22Rv1 (cell line): ENCODE measurements around the gene EIF4A2.

ENCODE experiments used
- H3K27ac ChIP-seq: fragments of 450-650 bp; 2 replicates; pipeline ENCODE4 v1.5.1; 2017
- CTCF ChIP-seq: fragments of 450-650 bp; IDR thresholded peaks from 2 replicates; pipeline ENCODE4 v1.5.1; 2017; ENCODE audit warnings: mild to moderate bottlenecking
- ZFX ChIP-seq: fragments of 450-650 bp; IDR thresholded peaks from 2 replicates; pipeline ENCODE4 v1.6.1; 2017; ENCODE audit warnings: antibody characterized with exemption, borderline replicate concordance

Gene EIF4A2

GRCh38 chr3:186824430-186825139 lies 41.2 kb downstream of the EIF4A2 start:
- no peak overlapping the region for H3K27ac ChIP-seq
- TF ChIP-seq ZFX (no peak), CTCF (no peak)

GRCh38 chr3:186825294-186825821 lies 42.0 kb downstream of the EIF4A2 start:
- no peak for TF ChIP-seq CTCF
- no peak for TF ChIP-seq ZFX

GRCh38 chr3:186825872-186826409 lies 42.6 kb downstream of the EIF4A2 start:
- H3K27ac ChIP-seq: no peak overlapping the region

More at GRCh38 chr3:186825294-186825821, 42.0 kb downstream of the EIF4A2 start:
- no peak overlapping the region for H3K27ac ChIP-seq

GRCh38 chr3:186826410-186826975 lies 43.1 kb downstream of the EIF4A2 start:
- no peak for TF ChIP-seq CTCF
- no peak for TF ChIP-seq ZFX
- H3K27ac ChIP-seq: no peak overlapping the region

More at GRCh38 chr3:186825872-186826409, 42.6 kb downstream of the EIF4A2 start:
- no peak for TF ChIP-seq ZFX
- no peak for TF ChIP-seq CTCF

DNA sequence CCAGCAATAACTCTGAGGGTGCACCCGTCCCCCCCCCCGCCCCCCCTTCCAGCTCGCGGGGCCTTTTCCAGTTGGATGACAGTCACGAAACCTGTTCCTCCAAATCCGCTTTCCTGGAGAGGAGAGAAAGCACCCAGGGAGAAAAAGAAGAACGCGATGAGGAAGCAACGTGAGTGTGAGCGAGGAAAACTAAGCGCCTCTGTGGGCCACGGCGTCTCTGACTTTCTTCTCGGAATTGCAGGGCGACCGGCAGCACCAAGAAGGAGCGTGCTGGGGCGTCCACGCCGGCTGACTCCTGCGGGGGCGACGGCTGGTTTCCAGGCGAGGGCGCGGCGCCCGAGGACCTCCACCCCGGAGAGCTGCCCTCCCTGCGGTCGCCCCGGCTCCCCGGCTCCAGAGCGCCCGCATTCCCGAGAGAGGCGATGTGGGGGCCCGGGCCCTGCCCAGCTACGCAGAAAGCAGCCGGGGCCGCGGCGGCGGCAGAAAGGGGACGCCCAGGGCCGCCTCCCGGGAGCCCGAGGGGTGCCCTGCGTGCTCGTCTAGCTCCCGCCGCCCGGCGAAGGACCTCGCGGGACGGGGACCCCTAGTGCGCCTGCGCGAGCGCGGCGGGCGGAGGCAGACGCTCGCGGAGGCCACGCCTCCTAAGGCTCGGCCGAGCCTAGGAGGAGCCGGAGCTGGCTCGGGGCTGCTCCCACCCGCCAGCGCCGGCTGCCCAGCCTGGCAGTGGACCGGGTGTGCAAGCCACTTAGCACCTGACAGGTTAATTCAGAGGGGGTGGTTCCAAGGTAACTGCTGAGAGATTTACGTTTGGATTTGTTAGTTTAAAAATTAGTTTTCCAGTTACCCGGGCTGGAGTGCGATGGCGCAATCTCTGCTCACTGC lies 43.8 kb downstream of the EIF4A2 start:
- no peak for TF ChIP-seq ZFX
- H3K27ac ChIP-seq: 0 out of 2 replicates have a peak overlapping the region, but pooled peaks have one; percentile 22

DNA sequence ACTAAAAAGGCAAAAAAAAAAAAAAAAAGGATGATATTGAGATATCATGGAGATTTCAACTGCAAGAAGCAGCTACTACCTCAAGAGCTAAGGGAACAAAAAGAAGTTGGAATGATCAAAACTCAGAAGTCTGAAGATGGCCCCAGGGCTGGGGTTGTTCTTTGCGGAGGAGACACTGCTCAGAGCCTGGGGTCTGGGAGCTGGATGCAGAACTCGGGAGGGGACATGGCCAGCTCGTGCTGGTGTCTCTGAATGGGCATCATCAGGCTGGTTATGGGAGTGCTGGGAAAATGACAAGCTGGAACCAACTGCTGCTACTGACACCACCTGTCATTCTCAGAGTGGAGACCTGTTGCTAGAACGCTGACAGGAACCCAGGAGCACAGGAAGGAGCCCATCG lies 45.0 kb downstream of the EIF4A2 start:
- H3K27ac ChIP-seq: no peak overlapping the region
- TF ChIP-seq CTCF (no peak), ZFX (no peak)

DNA sequence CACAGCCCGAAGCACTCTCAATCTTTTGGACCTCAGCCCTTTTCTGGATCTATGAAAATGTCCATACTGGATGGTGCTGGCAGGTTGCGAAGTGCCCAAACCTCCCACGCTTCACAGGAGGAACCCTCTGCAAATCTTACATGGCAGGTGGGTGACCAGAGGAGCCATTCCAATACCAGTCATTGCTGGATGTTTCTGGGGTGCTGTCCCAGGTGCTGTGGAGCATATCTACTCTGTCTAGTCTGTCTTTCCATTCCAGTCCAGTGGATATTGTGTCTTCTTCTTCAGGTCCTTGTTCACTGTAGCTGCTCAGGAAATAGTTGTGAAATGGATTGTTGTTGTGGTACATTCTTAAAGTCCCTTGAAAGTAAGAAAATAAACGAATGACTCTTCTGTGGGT lies 48.4 kb downstream of the EIF4A2 start:
- H3K27ac ChIP-seq: no peak overlapping the region
- TF ChIP-seq CTCF (no peak), ZFX (no peak)
